Measurements from ENCODE around the gene FOXE3. TPM values are rescaled to one million over a fixed set of nuclear protein-coding genes. Genes with fewer than 3 reads are reported as not detected.
"Not testable (repeated sequence)": the region's sequence is repeated elsewhere in the genome, so short reads cannot be mapped to it uniquely, and the experiment has no call there.

The FOXE3 gene
- total RNA-seq, 2 donors from 2014 or later, result not detected

GRCh38 chr1:47452426-47452825, 36.3 kb downstream of the FOXE3 start:
- peaks cover 5 to 10% of the 10 kb centered on the region in 2 donors for H3K27me3 ChIP-seq
- DNase-seq (ENCODE audit: low spot score), result no peak
- no peaks in the 10 kb centered on the region for H3K9me3 ChIP-seq
- TF ChIP-seq, protein P1, sequence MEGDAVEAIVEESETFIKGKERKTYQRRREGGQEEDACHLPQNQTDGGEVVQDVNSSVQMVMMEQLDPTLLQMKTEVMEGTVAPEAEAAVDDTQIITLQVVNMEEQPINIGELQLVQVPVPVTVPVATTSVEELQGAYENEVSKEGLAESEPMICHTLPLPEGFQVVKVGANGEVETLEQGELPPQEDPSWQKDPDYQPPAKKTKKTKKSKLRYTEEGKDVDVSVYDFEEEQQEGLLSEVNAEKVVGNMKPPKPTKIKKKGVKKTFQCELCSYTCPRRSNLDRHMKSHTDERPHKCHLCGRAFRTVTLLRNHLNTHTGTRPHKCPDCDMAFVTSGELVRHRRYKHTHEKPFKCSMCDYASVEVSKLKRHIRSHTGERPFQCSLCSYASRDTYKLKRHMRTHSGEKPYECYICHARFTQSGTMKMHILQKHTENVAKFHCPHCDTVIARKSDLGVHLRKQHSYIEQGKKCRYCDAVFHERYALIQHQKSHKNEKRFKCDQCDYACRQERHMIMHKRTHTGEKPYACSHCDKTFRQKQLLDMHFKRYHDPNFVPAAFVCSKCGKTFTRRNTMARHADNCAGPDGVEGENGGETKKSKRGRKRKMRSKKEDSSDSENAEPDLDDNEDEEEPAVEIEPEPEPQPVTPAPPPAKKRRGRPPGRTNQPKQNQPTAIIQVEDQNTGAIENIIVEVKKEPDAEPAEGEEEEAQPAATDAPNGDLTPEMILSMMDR (IDR thresholded peaks at IDR 0.05), result no peak
- H3K4me1 ChIP-seq, result peaks cover 0 to 8% of the 10 kb centered on the region in 2 donors
- no peaks in the 10 kb centered on the region for H3K36me3 ChIP-seq
- H3K4me3 ChIP-seq, result no peak overlapping the region
- no peak overlapping the region for H3K27ac ChIP-seq

GRCh38 chr1:47453910-47454309, 37.8 kb downstream of the FOXE3 start:
- not testable (repeated sequence) for DNase-seq (ENCODE audit: low spot score); H3K9me3 ChIP-seq; H3K4me3 ChIP-seq; H3K27ac ChIP-seq; H3K4me1 ChIP-seq; H3K36me3 ChIP-seq
- peaks cover 2 to 10% of the 10 kb centered on the region in 2 donors for H3K27me3 ChIP-seq

GRCh38 chr1:47456250-47456649, 40.2 kb downstream of the FOXE3 start:
- no peak overlapping the region for H3K4me3 ChIP-seq
- H3K9me3 ChIP-seq, result no peaks in the 10 kb centered on the region
- H3K36me3 ChIP-seq, result no peaks in the 10 kb centered on the region
- H3K4me1 ChIP-seq, result no peaks in the 10 kb centered on the region
- no peaks in the 10 kb centered on the region for H3K27me3 ChIP-seq
- H3K27ac ChIP-seq, result no peak overlapping the region
- TF ChIP-seq, protein P1 (IDR thresholded peaks at IDR 0.05), result no peak
- DNase-seq (ENCODE audit: low spot score), result no peak

DNA sequence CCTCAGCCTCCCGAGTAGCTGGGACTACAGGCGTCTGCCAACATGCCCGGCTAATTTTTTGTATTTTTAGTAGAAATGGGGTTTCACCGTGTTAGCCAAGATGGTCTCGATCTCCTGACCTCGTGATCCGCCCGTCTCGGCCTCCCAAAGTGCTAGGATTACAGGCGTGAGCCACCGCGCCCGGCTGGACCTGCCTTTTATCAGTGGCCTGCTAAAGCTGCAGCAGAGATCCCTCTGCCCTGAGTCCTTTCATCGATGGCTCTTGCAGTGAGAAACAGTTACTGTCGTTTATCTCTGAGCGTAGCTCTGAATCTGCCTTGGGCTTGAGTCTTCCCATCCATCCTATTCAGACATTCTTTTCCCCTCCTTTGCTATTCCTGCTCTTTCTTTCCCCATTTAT, 41.5 kb downstream of the FOXE3 start:
- H3K27me3 ChIP-seq; H3K27ac ChIP-seq; H3K9me3 ChIP-seq; H3K4me1 ChIP-seq; H3K4me3 ChIP-seq; DNase-seq (ENCODE audit: low spot score); H3K36me3 ChIP-seq: not testable (repeated sequence)

GRCh38 chr1:47459253-47459788, 43.2 kb downstream of the FOXE3 start:
- TF ChIP-seq, protein P1 (IDR thresholded peaks at IDR 0.05), result no peak
- Histone ChIP-seq H3K36me3 (no peaks in the 10 kb centered on the region), H3K27ac (no peak overlapping the region), H3K9me3 (no peaks in the 10 kb centered on the region), H3K4me1 (no peaks in the 10 kb centered on the region), H3K27me3 (no peaks in the 10 kb centered on the region), H3K4me3 (no peak overlapping the region)
- DNase-seq (ENCODE audit: low spot score), result no peak

- Histone ChIP-seq H3K27me3 (no peaks in the 10 kb centered on the region), H3K9me3 (no peaks in the 10 kb centered on the region), H3K4me3 (no peak overlapping the region), H3K36me3 (no peaks in the 10 kb centered on the region), H3K27ac (no peak overlapping the region), H3K4me1 (no peaks in the 10 kb centered on the region)
- TF ChIP-seq, protein P1 (IDR thresholded peaks at IDR 0.05), result no peak
- DNase-seq (ENCODE audit: low spot score), result no peak
Measured at GRCh38 chr1:47460040-47460439, 44.0 kb downstream of the FOXE3 start.

DNA sequence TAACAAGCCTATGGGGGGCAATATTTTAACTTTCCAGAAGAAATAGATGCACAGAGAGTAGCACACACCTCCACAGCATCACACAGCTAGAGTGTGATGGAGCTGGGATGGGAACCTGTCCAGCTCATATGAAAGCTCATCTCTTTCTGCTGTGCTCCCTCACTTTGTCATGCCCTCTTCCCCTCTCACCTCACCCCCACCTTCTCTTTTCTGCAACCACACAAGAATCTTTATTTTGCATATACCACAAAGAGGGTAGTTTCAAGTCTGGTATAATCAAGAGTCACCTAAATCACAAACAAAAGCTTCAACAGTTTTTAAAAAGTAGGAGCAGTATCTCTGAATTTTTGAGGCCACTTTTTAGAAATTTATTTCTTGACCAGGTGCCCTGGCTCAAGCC, 44.4 kb downstream of the FOXE3 start:
- H3K27ac ChIP-seq, result no peak overlapping the region
- no peaks in the 10 kb centered on the region for H3K36me3 ChIP-seq
- H3K4me3 ChIP-seq, result no peak overlapping the region
- no peaks in the 10 kb centered on the region for H3K9me3 ChIP-seq
- TF ChIP-seq, protein P1 (IDR thresholded peaks at IDR 0.05), result no peak
- no peaks in the 10 kb centered on the region for H3K4me1 ChIP-seq
- no peak for DNase-seq (ENCODE audit: low spot score)
- H3K27me3 ChIP-seq, result no peaks in the 10 kb centered on the region
